Thoracic aorta (tissue), 2 donors: ENCODE data around the gene GPC6. TPM values are rescaled to one million over a fixed set of nuclear protein-coding genes. Genes with fewer than 3 reads are reported as not detected.

Experiments
- ATAC-seq: fragments of 150-250 bp; one replicate; pipeline ENCODE4 v1.8.0; 2017; ENCODE audit warnings: low read depth; ENCODE audit not compliant: insufficient number of reproducible peaks, low FRiP score
- DNase-seq: peaks from one replicate; pipeline ENCODE4 v3.0.0-alpha.2; 2020; ENCODE audit warnings: low spot score
- H3K27ac ChIP-seq, 2 donors: fragments of 200-600 bp; sonication (generic); 1 replicate in 1 of 2; 2 replicates in 1 of 2; pipeline ENCODE4 v1.5.1; 2016; ENCODE audit warnings: mild to moderate bottlenecking in 2 of 2, moderate library complexity in 2 of 2
- H3K27me3 ChIP-seq: fragments of 200-600 bp; sonication (generic); replicated peaks from 2 replicates; pipeline ENCODE4 v1.6.0; 2016; ENCODE audit warnings: mild to moderate bottlenecking; ENCODE audit not compliant: insufficient read depth
- H3K36me3 ChIP-seq: fragments of 200-600 bp; sonication (generic); one replicate; pipeline ENCODE4 v1.5.1; 2016
- H3K4me1 ChIP-seq, 2 donors: fragments of 200-600 bp; sonication (generic); 1 replicate in 1 of 2; 2 replicates in 1 of 2; pipeline versions ENCODE4 v1.5.1 to v1.6.0; 2016; ENCODE audit warnings: low read depth in 2 of 2, mild to moderate bottlenecking in 1 of 2; ENCODE audit not compliant: control insufficient read depth in 1 of 2
- H3K4me3 ChIP-seq: fragments of 200-600 bp; sonication (generic); 2 replicates; pipeline ENCODE4 v1.5.1; 2016; ENCODE audit warnings: mild to moderate bottlenecking
- H3K9me3 ChIP-seq: fragments of 200-600 bp; sonication (generic); 2 replicates; pipeline ENCODE4 v1.5.1; 2016
- CTCF ChIP-seq: fragments of 200-600 bp; sonication (generic); IDR thresholded peaks from one replicate; pipeline ENCODE4 v1.5.1; 2019; ENCODE audit warnings: antibody characterized with exemption
- total RNA-seq, 2 donors: library from RNA; depleted of rRNA; stranded (reverse); fragments of >200 nt; gene quantifications; one replicate each; pipeline versions ENCODE4 v1.1.0 to v1.2.3, GENCODE V29; 2016

The GPC6 gene
- total RNA-seq, 2 donors from 2014 or later, result 34.9 to 56.4 TPM

- no peaks in the 10 kb centered on the region for H3K36me3 ChIP-seq
- peak overlapping the region in 1 of 2 donors; percentile 49 for H3K27ac ChIP-seq
- H3K27me3 ChIP-seq, result no peaks in the 10 kb centered on the region
- ATAC-seq, result no peak
- H3K9me3 ChIP-seq, result no peaks in the 10 kb centered on the region
- DNase-seq, result no peak
- H3K4me3 ChIP-seq, result no peak overlapping the region
- H3K4me1 ChIP-seq, result peaks cover 20 to 32% of the 10 kb centered on the region in 2 donors
- no peak for TF ChIP-seq CTCF
Measured at GRCh38 chr13:94328381-94329041, 1101.9 kb downstream of the GPC6 start.

DNA sequence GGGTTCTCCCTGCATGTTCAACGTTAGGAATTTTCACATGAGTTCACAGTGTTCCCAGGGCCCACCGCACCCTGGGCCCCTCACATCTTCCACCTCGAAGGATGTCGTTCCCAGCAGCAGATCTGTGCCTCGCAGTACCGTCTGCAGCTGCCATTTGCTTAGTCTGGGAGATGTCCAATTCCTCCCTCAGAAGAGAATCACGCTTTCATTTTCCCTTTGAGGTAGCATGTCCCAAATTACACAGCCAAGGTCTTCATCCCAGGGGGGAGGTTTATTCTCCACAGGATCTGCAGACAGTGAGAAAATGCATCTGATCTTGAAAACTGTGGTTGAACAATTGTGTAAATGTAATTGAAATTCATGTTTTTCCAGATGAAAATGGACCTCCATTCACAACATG lies 1102.7 kb downstream of the GPC6 start:
- ATAC-seq (no peak), DNase-seq (no peak)
- H3K27ac ChIP-seq, result peak overlapping the region; percentile 4 to 49
- no peaks in the 10 kb centered on the region for H3K36me3 ChIP-seq
- no peaks in the 10 kb centered on the region for H3K27me3 ChIP-seq
- H3K4me1 ChIP-seq, result peaks cover 20 to 32% of the 10 kb centered on the region in 2 donors
- peak overlapping the region; percentile 59 for H3K4me3 ChIP-seq
- no peak for TF ChIP-seq CTCF
- H3K9me3 ChIP-seq, result no peaks in the 10 kb centered on the region

DNA sequence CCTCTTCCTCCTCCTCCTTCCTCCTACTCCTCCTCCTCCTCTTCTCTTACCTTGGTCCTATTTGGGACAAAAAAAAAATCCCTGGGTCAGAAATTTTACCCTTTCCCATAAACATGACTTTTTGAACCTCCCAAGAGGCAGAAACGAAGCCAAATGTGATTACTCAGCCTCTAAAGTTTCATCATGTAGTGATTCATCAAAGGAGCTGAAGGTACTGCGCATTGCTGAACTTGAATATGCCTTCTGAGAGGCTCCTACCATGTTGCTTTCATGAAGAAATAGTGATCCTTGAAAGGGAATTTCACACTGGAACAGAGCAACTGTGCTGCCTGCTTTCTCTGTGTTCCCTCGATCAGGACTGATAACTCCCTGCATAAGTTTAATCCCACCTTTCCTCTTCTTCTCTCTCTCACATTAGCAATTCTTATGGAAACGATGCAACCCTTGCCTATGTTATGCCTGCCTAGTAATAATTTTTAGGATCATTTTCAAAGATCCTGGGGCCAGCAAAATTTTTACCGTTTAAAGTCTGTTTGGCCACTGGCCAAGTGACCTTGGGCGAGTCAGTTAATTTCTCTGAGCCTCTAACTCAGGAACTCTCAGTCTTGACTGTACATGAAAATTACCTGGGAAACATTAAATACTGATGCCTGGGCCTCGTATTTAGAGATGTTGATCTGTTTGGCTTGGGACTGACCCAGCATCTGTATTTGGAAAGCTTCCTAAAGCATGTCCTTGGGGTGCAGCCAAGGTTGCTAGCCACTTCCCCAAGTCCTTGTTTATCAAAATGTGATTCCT lies 1103.3 kb downstream of the GPC6 start:
- Histone ChIP-seq H3K27me3 (no peaks in the 10 kb centered on the region), H3K9me3 (no peaks in the 10 kb centered on the region), H3K27ac (peak overlapping the region in 1 of 2 donors; percentile 49), H3K36me3 (no peaks in the 10 kb centered on the region), H3K4me1 (peaks cover 20 to 32% of the 10 kb centered on the region in 2 donors), H3K4me3 (peak overlapping the region; percentile 59)
- ATAC-seq, result peak; percentile 80
- TF ChIP-seq CTCF, result no peak
- no peak for DNase-seq

DNA sequence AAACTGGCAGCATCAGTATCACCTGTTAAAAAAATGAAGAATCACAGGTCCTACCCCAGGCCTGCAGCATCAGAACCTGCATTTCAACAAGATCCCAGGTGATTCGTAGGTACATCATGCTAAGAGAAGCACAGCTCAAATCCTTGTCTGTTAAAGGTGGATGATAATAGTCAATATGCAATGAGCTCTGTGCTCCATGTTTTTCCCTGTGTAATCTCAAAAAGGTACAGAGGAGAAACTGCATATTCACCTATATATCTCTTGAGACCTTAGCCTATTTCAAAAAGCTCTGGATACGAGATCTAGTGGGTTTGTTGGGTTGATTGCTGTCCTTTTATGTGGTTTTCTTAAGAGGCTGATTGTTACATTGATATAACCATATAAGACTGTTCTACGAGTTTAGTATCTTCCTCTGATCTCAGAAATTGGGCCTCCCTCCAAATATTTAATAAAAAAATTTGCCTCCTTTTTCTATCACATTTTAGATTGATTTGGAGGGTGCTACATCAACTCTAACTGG lies 1104.0 kb downstream of the GPC6 start:
- Histone ChIP-seq H3K27me3 (no peaks in the 10 kb centered on the region), H3K4me3 (no peak overlapping the region), H3K4me1 (peaks cover 20 to 32% of the 10 kb centered on the region in 2 donors), H3K27ac (peak overlapping the region in 1 of 2 donors; percentile 49), H3K36me3 (no peaks in the 10 kb centered on the region), H3K9me3 (no peaks in the 10 kb centered on the region)
- DNase-seq, result no peak
- ATAC-seq, result no peak
- no peak for TF ChIP-seq CTCF

DNA sequence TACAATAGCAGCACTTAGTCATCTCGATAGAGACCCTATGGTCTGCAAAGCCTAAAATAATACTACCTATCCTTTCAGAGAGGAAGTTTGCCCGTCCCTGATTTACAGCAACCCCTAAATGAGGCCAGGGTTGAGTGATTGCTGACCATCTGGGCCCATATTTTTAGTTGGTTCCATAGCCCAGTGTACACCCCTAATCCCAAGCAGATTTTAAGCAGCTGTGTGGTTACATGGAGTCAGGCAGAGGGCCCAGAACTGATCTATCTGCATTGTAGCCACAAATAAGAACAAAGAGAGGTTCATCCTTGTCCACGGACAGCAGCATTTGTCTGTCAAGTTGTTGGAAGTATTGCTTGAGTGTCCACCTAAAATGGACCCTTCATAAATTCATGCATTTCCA lies 1104.7 kb downstream of the GPC6 start:
- Histone ChIP-seq H3K27ac (no peak overlapping the region), H3K4me1 (peaks cover 20 to 32% of the 10 kb centered on the region in 2 donors), H3K27me3 (no peaks in the 10 kb centered on the region)

More for the DNA sequence above, 1104.7 kb downstream of the GPC6 start:
- ATAC-seq, result no peak
- H3K4me3 ChIP-seq, result no peak overlapping the region
- no peaks in the 10 kb centered on the region for H3K36me3 ChIP-seq
- DNase-seq, result no peak
- no peak for TF ChIP-seq CTCF
- H3K9me3 ChIP-seq, result no peaks in the 10 kb centered on the region
